ENCODE data around the gene SELPLG.
A peak's percentile ranks its signal among the peaks of the same experiment; 100 is the strongest.
"Not testable (repeated sequence)": the region's sequence is repeated elsewhere in the genome, so short reads cannot be mapped to it uniquely, and the experiment has no call there.

The SELPLG gene

DNA sequence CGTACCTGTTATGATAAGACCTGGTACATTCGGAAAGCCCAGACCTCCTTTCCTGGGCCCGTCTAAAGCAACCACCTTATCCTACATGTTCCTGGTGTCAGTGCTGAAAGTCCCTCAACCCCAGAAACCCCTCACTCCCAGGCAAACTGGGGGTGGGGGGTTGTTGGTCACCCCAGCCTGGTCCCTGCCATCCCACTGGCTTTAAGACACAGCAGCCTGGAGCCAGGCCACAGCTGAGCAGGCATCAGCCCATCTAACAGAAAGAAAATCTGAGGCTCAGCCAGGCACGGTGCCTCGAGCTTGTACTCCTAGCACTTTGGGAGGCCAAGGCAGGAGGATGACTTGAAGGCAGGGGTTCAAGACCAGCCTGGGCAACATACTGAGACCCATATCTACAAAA is 4.5 kb downstream of the SELPLG start:
- H3K4me3 ChIP-seq (ENCODE audit: extremely low read depth, insufficient read depth, low read length, poor library complexity, severe bottlenecking): no peak overlapping the region
- 84 to 91% methylated on average over 2 to 3 of the region's 5 CpGs for WGBS, 2 experiments (ENCODE audit: insufficient coverage in 2 of 2)
- no peaks in the 10 kb centered on the region for H3K9me3 ChIP-seq (ENCODE audit: control insufficient read depth, low read length)
- peak overlapping the region; percentile 51 for H3K27ac ChIP-seq (ENCODE audit: low read depth, low read length, severe bottlenecking)
- no peaks in the 10 kb centered on the region for H3K36me3 ChIP-seq (ENCODE audit: control insufficient read depth, insufficient read depth, low read length)
- H3K4me1 ChIP-seq (ENCODE audit: control insufficient read depth, insufficient read depth, low read length, poor library complexity, severe bottlenecking): peaks cover 38% of the 10 kb centered on the region

DNA sequence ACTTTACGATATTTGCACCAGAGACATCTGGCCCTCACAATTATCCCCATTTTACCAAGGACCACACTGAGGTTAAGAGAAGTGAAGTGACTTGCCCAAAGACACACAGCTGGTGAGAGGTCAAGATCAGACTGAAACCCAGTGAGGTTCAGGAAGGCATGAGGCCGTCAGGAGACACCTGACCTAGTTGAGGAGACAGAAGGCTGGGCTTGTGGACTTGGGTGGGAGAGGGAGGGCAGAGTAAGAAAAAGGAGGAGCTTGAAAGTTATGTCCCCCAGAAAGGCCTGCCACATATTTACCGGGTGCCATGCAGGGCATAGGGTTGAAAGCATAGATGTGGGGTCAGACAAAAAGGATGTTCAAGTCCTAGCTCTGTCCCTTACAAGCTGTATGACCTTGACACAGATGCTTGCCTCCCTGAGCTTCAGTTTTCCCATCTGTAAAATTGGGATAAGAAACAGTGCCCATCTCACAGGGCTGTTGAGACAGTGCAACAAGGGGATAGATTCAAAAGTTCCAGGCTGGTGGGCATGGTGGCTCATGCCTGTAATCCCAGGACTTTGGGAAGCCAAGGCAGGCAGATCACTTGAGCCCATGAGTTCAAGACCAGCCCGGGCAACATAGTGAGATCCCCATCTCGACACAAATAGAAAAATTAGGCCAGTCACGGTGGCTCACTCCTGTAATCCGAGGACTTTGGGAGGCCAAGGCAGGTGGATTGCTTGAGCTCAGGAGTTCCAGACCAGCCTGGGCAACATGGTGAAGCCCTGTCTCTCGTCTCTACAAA is 6.4 kb downstream of the SELPLG start:
- Histone ChIP-seq H3K27ac (ENCODE audit: low read depth, low read length, severe bottlenecking) (no peak overlapping the region), H3K4me1 (ENCODE audit: control insufficient read depth, insufficient read depth, low read length, poor library complexity, severe bottlenecking) (peaks cover 32% of the 10 kb centered on the region), H3K4me3 (ENCODE audit: extremely low read depth, insufficient read depth, low read length, poor library complexity, severe bottlenecking) (no peak overlapping the region), H3K9me3 (ENCODE audit: control insufficient read depth, low read length) (no peaks in the 10 kb centered on the region), H3K36me3 (ENCODE audit: control insufficient read depth, insufficient read depth, low read length) (no peaks in the 10 kb centered on the region)
- 91 to 93% methylated on average over 4 to 6 of the region's 8 CpGs for WGBS, 2 experiments (ENCODE audit: insufficient coverage in 2 of 2)

DNA sequence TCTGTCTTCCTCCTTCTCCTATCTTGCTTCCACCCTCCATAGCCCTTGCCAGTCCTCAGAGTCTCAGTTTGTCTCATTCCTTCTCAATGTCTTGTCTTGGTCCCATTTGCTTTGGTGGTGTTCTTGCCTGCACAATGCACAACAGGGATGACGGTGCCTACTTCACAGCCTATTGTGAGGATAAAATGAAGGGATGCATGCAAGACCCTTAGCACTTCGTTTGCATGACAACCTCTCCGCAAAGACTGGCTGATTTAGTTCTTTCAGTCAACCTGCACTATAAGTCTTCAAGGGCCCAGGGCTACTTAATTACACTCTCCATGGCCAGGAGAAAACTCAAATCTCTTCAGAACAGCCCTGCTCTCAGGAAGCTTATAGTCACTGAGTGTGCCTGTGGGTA is 8.5 kb downstream of the SELPLG start:
- H3K4me1 ChIP-seq (ENCODE audit: control insufficient read depth, insufficient read depth, low read length, poor library complexity, severe bottlenecking): peaks cover 18% of the 10 kb centered on the region
- no peaks in the 10 kb centered on the region for H3K36me3 ChIP-seq (ENCODE audit: control insufficient read depth, insufficient read depth, low read length)
- H3K9me3 ChIP-seq (ENCODE audit: control insufficient read depth, low read length): no peaks in the 10 kb centered on the region
- WGBS, 2 experiments (ENCODE audit: insufficient coverage in 2 of 2): 52 to 55% methylated on average over 3 of the region's 3 CpGs
- H3K27ac ChIP-seq (ENCODE audit: low read depth, low read length, severe bottlenecking): no peak overlapping the region
- H3K4me3 ChIP-seq (ENCODE audit: extremely low read depth, insufficient read depth, low read length, poor library complexity, severe bottlenecking): no peak overlapping the region

DNA sequence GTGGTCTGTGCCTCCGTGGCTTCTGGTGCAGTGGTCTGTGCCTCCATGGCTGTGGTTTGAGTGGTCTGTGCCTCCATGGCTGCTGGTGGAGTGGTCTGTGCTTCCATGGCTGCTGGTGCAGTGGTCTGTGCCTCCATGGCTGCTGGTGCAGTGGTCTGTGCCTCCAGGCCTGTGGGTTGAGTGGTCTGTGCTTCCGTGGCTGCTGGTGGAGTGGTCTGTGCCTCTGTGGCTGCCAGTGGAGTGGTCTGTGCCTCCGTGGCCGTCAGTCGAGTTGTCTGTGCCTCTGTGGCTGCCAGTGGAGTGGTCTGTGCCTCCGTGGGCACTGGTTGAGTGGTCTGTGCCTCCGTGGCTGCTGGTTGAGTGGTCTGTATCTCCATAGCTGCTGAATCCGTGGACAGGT is 10.1 kb downstream of the SELPLG start:
- no peak overlapping the region for H3K27ac ChIP-seq (ENCODE audit: low read depth, low read length, severe bottlenecking)
- peaks cover 2% of the 10 kb centered on the region for H3K4me1 ChIP-seq (ENCODE audit: control insufficient read depth, insufficient read depth, low read length, poor library complexity, severe bottlenecking)
- no peaks in the 10 kb centered on the region for H3K9me3 ChIP-seq (ENCODE audit: control insufficient read depth, low read length)
- 92 to 94% methylated on average over 7 to 8 of the region's 8 CpGs for WGBS, 2 experiments (ENCODE audit: insufficient coverage in 2 of 2)
- H3K36me3 ChIP-seq (ENCODE audit: control insufficient read depth, insufficient read depth, low read length): no peaks in the 10 kb centered on the region
- no peak overlapping the region for H3K4me3 ChIP-seq (ENCODE audit: extremely low read depth, insufficient read depth, low read length, poor library complexity, severe bottlenecking)

DNA sequence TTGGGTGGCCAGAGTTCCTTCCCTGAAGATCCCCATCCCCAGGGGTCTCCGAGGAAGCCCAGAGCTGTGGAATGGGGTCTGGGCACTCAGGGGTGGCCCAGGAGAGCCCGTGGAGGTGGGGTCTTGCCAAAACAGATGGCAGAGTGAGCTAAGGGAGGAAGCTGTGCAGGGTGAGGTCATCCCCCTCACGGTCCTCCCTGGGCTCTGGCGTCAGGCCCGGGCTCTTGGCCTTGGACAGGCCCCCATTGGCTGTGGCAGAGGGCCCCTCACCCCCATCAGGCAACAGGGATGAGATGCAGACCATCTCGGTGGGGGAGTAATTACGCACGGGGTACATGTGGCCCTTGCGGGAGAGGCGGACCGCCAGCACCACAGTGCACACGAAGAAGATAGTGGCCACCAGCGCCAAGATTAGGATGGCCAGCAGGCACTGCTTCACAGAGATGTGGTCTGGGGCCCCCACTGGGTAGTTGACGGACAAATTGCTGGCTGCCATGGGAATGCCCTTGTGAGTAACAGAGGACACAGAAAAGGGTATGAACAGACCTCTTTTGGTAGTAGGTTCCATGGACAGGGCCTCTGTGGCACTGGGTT is 10.7 kb downstream of the SELPLG start:
- 93 to 96% methylated on average over 13 of the region's 14 CpGs for WGBS, 2 experiments (ENCODE audit: insufficient coverage in 2 of 2)
- Histone ChIP-seq H3K4me1 (ENCODE audit: control insufficient read depth, insufficient read depth, low read length, poor library complexity, severe bottlenecking) (no peaks in the 10 kb centered on the region), H3K4me3 (ENCODE audit: extremely low read depth, insufficient read depth, low read length, poor library complexity, severe bottlenecking) (no peak overlapping the region), H3K9me3 (ENCODE audit: control insufficient read depth, low read length) (no peaks in the 10 kb centered on the region), H3K36me3 (ENCODE audit: control insufficient read depth, insufficient read depth, low read length) (no peaks in the 10 kb centered on the region), H3K27ac (ENCODE audit: low read depth, low read length, severe bottlenecking) (peak overlapping the region; percentile 67)

DNA sequence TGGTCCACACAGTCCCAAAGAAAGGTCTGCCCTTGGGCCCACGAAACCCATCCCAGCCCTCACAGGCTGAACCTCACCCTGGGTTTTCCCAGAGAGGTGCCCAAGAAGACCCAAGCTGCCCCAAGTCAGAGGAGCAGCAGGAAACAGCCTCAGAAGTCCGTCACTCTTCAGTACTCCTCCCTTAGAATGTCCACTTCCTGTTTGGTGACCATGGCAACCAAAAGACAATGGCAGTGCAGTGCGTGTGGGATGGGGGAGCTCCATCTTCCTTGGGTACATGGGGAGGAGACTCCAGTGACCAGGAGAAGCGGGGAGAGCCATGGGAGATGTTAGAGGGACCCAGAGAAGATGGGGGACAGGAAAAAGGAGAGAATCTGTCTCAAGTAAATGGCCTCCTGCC is 11.3 kb downstream of the SELPLG start:
- no peak overlapping the region for H3K4me3 ChIP-seq (ENCODE audit: extremely low read depth, insufficient read depth, low read length, poor library complexity, severe bottlenecking)
- no peaks in the 10 kb centered on the region for H3K36me3 ChIP-seq (ENCODE audit: control insufficient read depth, insufficient read depth, low read length)
- WGBS, 2 experiments (ENCODE audit: insufficient coverage in 2 of 2): 71 to 78% methylated on average over 1 to 3 of the region's 4 CpGs
- H3K9me3 ChIP-seq (ENCODE audit: control insufficient read depth, low read length): no peaks in the 10 kb centered on the region
- no peaks in the 10 kb centered on the region for H3K4me1 ChIP-seq (ENCODE audit: control insufficient read depth, insufficient read depth, low read length, poor library complexity, severe bottlenecking)
- H3K27ac ChIP-seq (ENCODE audit: low read depth, low read length, severe bottlenecking): peak overlapping the region; percentile 67

DNA sequence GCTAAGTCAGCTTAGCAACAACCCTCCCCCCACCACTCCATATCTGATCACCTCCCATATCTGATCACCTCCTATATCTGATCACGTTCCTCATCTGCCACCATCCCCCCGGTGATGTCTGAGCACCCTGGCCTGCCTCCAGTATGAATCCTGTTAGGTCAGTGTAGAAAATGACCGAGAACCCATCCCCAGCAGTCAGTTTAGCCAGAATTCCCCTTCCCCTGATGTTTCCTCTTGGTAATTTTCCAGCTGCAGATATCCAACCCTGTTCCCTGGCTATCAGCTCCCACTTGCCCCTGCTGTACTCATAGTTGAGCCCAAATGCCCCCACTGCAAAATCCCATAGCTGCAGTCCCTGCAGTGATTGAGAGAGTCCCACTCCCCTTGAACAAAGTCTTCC is 12.5 kb downstream of the SELPLG start:
- Histone ChIP-seq H3K36me3 (ENCODE audit: control insufficient read depth, insufficient read depth, low read length) (no peaks in the 10 kb centered on the region), H3K4me3 (ENCODE audit: extremely low read depth, insufficient read depth, low read length, poor library complexity, severe bottlenecking) (no peak overlapping the region), H3K9me3 (ENCODE audit: control insufficient read depth, low read length) (peaks cover 1% of the 10 kb centered on the region), H3K27ac (ENCODE audit: low read depth, low read length, severe bottlenecking) (no peak overlapping the region), H3K4me1 (ENCODE audit: control insufficient read depth, insufficient read depth, low read length, poor library complexity, severe bottlenecking) (no peaks in the 10 kb centered on the region)
- WGBS, 2 experiments (ENCODE audit: insufficient coverage in 2 of 2): 100% methylated on average over 2 to 3 of the region's 3 CpGs

DNA sequence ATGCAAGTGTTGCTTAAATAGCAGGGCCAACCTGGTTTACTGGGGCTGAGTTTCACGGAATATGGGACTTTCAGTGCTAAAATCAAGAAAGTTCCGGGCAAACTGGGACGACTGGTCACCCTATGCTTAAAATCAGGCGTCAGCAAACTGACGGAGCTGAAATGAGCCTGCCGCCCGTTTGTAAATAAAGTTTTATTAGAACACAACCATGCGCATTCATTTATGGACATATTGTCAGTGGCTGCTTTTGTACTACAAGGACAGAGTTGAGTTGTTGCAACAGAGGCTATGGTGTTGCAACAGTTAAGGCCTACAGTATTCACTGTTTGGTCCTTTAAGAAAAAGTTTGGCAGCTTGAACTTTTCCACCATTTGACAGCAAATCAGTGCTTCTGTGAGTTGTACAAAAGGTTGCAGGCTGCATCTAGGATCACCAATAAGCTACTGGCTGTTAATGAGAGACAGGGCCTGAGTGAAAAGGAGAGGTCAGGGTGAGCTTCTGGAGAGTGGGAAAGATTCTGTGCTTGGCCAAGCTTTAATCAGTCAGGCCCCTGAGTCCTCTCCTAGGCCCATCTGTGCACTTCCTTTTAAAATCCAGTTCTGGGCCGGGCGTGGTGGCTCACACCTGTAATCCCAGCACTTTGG is 13.3 kb downstream of the SELPLG start:
- no peak overlapping the region for H3K4me3 ChIP-seq (ENCODE audit: extremely low read depth, insufficient read depth, low read length, poor library complexity, severe bottlenecking)
- no peaks in the 10 kb centered on the region for H3K4me1 ChIP-seq (ENCODE audit: control insufficient read depth, insufficient read depth, low read length, poor library complexity, severe bottlenecking)
- H3K27ac ChIP-seq (ENCODE audit: low read depth, low read length, severe bottlenecking): no peak overlapping the region
- H3K36me3 ChIP-seq (ENCODE audit: control insufficient read depth, insufficient read depth, low read length): no peaks in the 10 kb centered on the region
- 90 to 99% methylated on average over 10 of the region's 10 CpGs for whole genome bisulfite sequencing, 2 experiments (ENCODE audit: insufficient coverage in 2 of 2)
- peaks cover 8% of the 10 kb centered on the region for H3K9me3 ChIP-seq (ENCODE audit: control insufficient read depth, low read length)

DNA sequence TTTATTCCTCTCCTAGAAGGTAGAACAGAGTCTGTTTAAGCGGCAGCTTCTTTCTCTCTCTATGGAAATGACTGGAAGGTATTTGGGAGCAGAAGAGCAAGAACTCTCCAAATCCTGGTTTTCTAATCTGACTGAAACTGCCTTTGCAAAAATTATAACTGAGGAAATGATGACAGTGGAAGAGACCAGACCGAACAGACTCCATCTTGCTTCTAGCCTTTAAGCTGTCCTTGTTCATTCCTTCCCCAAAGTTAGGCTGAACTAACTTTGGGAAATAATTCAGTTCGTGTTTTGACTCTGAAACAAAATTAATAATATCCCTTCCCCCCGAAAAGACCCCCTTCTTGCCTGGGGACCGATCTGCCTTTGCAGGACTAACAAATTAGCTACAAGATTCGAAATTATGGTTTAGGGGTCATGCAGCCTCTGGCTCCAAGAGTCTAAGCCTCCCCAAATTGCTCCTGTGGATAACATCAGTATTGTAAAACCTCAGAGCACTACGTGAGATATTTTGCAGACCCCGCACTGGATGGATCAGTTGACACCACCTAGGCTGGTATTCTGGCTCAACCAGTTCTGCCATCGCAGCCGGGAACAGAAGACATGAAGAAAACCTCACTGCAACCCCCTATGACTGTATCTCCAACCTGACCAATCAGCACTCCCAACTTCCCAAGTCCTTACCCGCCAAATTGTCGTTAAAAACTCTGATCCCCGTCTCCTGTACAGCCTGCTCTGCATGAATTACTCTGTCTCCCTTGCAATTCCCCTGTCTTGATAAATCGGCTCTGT is 14.1 kb downstream of the SELPLG start:
- Histone ChIP-seq H3K9me3 (ENCODE audit: control insufficient read depth, low read length) (peaks cover 8% of the 10 kb centered on the region), H3K4me1 (ENCODE audit: control insufficient read depth, insufficient read depth, low read length, poor library complexity, severe bottlenecking) (no peaks in the 10 kb centered on the region), H3K27ac (ENCODE audit: low read depth, low read length, severe bottlenecking) (no peak overlapping the region), H3K36me3 (ENCODE audit: control insufficient read depth, insufficient read depth, low read length) (no peaks in the 10 kb centered on the region), H3K4me3 (ENCODE audit: extremely low read depth, insufficient read depth, low read length, poor library complexity, severe bottlenecking) (no peak overlapping the region)
- 93 to 98% methylated on average over 7 to 13 of the region's 14 CpGs for WGBS, 2 experiments (ENCODE audit: insufficient coverage in 2 of 2)

DNA sequence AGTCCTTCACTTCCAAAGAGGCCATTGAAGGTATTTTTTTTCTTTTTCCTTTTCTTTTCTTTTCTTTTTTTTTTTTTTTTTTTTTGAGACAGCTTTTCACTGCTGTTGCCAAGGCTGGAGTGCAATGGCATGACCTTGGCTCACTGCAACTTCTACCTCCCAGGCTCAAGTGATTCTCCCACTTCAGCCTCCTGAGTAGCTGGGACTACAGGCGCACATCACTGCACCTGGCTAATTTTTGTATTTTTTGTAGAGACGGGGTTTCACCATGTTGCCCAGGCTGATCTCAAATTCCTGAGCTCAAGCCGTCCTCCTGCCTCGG is 14.8 kb downstream of the SELPLG start:
- 92 to 100% methylated on average over 4 of the region's 4 CpGs for WGBS, 2 experiments (ENCODE audit: insufficient coverage in 2 of 2)
- H3K36me3 ChIP-seq (ENCODE audit: control insufficient read depth, insufficient read depth, low read length); H3K4me3 ChIP-seq (ENCODE audit: extremely low read depth, insufficient read depth, low read length, poor library complexity, severe bottlenecking); H3K4me1 ChIP-seq (ENCODE audit: control insufficient read depth, insufficient read depth, low read length, poor library complexity, severe bottlenecking); H3K9me3 ChIP-seq (ENCODE audit: control insufficient read depth, low read length); H3K27ac ChIP-seq (ENCODE audit: low read depth, low read length, severe bottlenecking): not testable (repeated sequence)

Data from mesodermal cell (in vitro differentiated cells).